A673 (cell line): Measurements from ENCODE around the gene C1orf210. TPM values are rescaled to one million over a fixed set of nuclear protein-coding genes. Genes with fewer than 3 reads are reported as not detected.

Experiments
- BruUV-seq: library from RNA; stranded (reverse); fragments of 400-500 nt; replicated peaks from 2 replicates; lab custom pipeline; 2021; lab: Mats Ljungman, UMichigan
- CTCF ChIA-PET: fragments of 300-600 bp; sonication (Branson Sonifier 250); formaldehyde crosslinking; loops from one replicate; lab custom pipeline; 2022; ENCODE audit warnings: antibody characterized with exemption; lab: Charles Lee
- POLR2A ChIA-PET: fragments of 300-600 bp; sonication (Branson Sonifier 250); formaldehyde crosslinking; loops from one replicate; lab custom pipeline; 2022; ENCODE audit warnings: antibody characterized with exemption; ENCODE audit not compliant: low non-redundant PET; lab: Charles Lee
- DNase-seq: peaks from one replicate; pipeline ENCODE4 v3.0.0-alpha.2; 2015; ENCODE audit warnings: low spot score
- H3K27ac ChIP-seq: fragments of 200-600 bp; sonication (generic); 2 replicates; pipeline ENCODE4 v1.5.1; 2016; ENCODE audit warnings: mixed run types, low read depth, mild to moderate bottlenecking, mixed read lengths, antibody characterized with exemption, low read length; ENCODE audit not compliant: poor library complexity, severe bottlenecking
- H3K27me3 ChIP-seq: fragments of 200-600 bp; sonication (generic); replicated peaks from 2 replicates; pipeline ENCODE4 v1.6.1; 2017; ENCODE audit warnings: mixed run types, low read depth, mild to moderate bottlenecking, mixed read lengths, antibody characterized with exemption, low read length; ENCODE audit not compliant: insufficient read depth, poor library complexity
- H3K36me3 ChIP-seq: fragments of 200-600 bp; sonication (generic); 2 replicates; pipeline ENCODE4 v1.6.1; 2016; ENCODE audit warnings: mixed run types, mild to moderate bottlenecking, mixed read lengths, antibody characterized with exemption, low read length; ENCODE audit not compliant: insufficient read depth, poor library complexity, severe bottlenecking
- H3K4me1 ChIP-seq: fragments of 200-600 bp; sonication (generic); 2 replicates; pipeline ENCODE4 v1.6.1; 2017; ENCODE audit warnings: mixed run types, mild to moderate bottlenecking, mixed read lengths, antibody characterized with exemption, low read length; ENCODE audit not compliant: insufficient read depth, poor library complexity, severe bottlenecking
- H3K4me3 ChIP-seq: fragments of 200-600 bp; sonication (generic); 2 replicates; pipeline ENCODE4 v1.5.1; 2016; ENCODE audit warnings: low read depth, mixed run types, mild to moderate bottlenecking, mixed read lengths, low read length; ENCODE audit not compliant: poor library complexity, severe bottlenecking
- H3K9me3 ChIP-seq: fragments of 200-600 bp; sonication (generic); 2 replicates; pipeline ENCODE4 v1.6.1; 2016; ENCODE audit warnings: mixed run types, low read depth, mild to moderate bottlenecking, mixed read lengths, antibody characterized with exemption, low read length; ENCODE audit not compliant: poor library complexity, severe bottlenecking
- EZH2 ChIP-seq: fragments of 200-600 bp; sonication (generic); IDR thresholded peaks from 2 replicates; pipeline ENCODE4 v1.6.1; 2017; ENCODE audit warnings: borderline replicate concordance, low read depth, mild to moderate bottlenecking, mixed read lengths, antibody characterized with exemption, low read length; ENCODE audit not compliant: poor library complexity, severe bottlenecking
- intact Hi-C: fragments of 100-400 bp; cut with micrococcal nuclease; formaldehyde crosslinking; loops from one replicate; pipeline ENCODE4 v1.10.0; 2022; ENCODE audit not compliant: unreplicated experiment
- total RNA-seq: library from RNA; stranded (reverse); gene quantifications from 2 replicates; pipeline ENCODE4 v1.2.3, GENCODE V29; 2021
- TF ChIP-seq, protein P1 (sequence below): fragments of 300-800, 200-600 bp; sonication (generic); conservative IDR thresholded peaks from 2 replicates; pipeline ENCODE4 v1.5.1; 2017; ENCODE audit warnings: low read depth, mild to moderate bottlenecking, antibody characterized with exemption, low read length, moderate library complexity, mixed read lengths

Gene C1orf210
- total RNA-seq, 1 experiment from 2014 or later, result not detected

GRCh38 chr1:43277116-43277876 is 8.1 kb downstream of the C1orf210 start:
- H3K36me3 ChIP-seq, result no peaks in the 10 kb centered on the region
- TF ChIP-seq, protein P1, sequence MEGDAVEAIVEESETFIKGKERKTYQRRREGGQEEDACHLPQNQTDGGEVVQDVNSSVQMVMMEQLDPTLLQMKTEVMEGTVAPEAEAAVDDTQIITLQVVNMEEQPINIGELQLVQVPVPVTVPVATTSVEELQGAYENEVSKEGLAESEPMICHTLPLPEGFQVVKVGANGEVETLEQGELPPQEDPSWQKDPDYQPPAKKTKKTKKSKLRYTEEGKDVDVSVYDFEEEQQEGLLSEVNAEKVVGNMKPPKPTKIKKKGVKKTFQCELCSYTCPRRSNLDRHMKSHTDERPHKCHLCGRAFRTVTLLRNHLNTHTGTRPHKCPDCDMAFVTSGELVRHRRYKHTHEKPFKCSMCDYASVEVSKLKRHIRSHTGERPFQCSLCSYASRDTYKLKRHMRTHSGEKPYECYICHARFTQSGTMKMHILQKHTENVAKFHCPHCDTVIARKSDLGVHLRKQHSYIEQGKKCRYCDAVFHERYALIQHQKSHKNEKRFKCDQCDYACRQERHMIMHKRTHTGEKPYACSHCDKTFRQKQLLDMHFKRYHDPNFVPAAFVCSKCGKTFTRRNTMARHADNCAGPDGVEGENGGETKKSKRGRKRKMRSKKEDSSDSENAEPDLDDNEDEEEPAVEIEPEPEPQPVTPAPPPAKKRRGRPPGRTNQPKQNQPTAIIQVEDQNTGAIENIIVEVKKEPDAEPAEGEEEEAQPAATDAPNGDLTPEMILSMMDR, result no peak
- no peak for TF ChIP-seq EZH2
- H3K4me1 ChIP-seq, result peaks cover 10% of the 10 kb centered on the region
- H3K27ac ChIP-seq, result no peak overlapping the region
- intact Hi-C loops, result no loop called here
- no peak overlapping the region for H3K4me3 ChIP-seq
- no peak for DNase-seq
- no TSS peak for BruUV-seq
- ChIA-PET POLR2A (interaction anchor here (0.8 kb wide), 1 partner anchor 55 kb away, joined by 3 read pairs; no protein-coding TSS in a partner anchor), CTCF (no interaction called here)
- no peaks in the 10 kb centered on the region for H3K9me3 ChIP-seq
- no peaks in the 10 kb centered on the region for H3K27me3 ChIP-seq

DNA sequence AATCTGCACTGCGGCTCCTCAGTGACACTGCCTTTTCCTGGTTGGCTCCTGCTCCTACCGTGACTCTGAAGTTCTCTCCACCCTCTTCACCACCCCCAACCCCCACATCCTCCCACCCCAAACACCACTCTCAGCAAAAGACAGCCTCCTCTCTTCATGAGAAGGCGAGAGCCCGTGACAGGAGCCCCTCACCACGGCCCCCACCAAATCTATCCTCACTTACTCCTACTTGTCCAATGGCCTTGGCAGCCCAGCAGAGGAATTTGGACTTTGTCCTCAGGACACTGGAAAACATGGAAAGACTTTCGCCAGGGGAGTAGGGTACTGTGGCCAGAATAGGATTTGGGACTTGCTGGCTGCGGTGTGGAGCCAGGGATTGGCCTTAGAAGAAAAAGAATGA is 8.7 kb downstream of the C1orf210 start:
- DNase-seq, result no peak
- no peak overlapping the region for H3K4me3 ChIP-seq
- CTCF ChIA-PET, result no interaction called here
- H3K9me3 ChIP-seq, result no peaks in the 10 kb centered on the region
- BruUV-seq, result no TSS peak
- no peaks in the 10 kb centered on the region for H3K36me3 ChIP-seq
- H3K4me1 ChIP-seq, result peaks cover 10% of the 10 kb centered on the region
- no peak overlapping the region for H3K27ac ChIP-seq
- POLR2A ChIA-PET, result interaction anchor here (0.8 kb wide), 1 partner anchor 54 kb away, joined by 3 read pairs; no protein-coding TSS in a partner anchor
- no peaks in the 10 kb centered on the region for H3K27me3 ChIP-seq
- no peak for TF ChIP-seq EZH2
- TF ChIP-seq, protein P1, result no peak
- intact Hi-C loops, result no loop called here

GRCh38 chr1:43275826-43276620 is 9.4 kb downstream of the C1orf210 start:
- intact Hi-C loops, result no loop called here
- BruUV-seq, result no TSS peak
- no peak for DNase-seq
- TF ChIP-seq, protein P1, result no peak
- TF ChIP-seq EZH2, result no peak
- H3K27me3 ChIP-seq, result no peaks in the 10 kb centered on the region
- ChIA-PET POLR2A (no interaction called here), CTCF (no interaction called here)
- no peak overlapping the region for H3K27ac ChIP-seq
- peaks cover 10% of the 10 kb centered on the region for H3K4me1 ChIP-seq
- no peaks in the 10 kb centered on the region for H3K9me3 ChIP-seq
- H3K4me3 ChIP-seq, result no peak overlapping the region
- H3K36me3 ChIP-seq, result no peaks in the 10 kb centered on the region
